GM19395 (cell line): Measurements from ENCODE around the gene LILRA2.
"Not testable (repeated sequence)": the region's sequence is repeated elsewhere in the genome, so short reads cannot be mapped to it uniquely, and the experiment has no call there.

Experiments used
- ATAC-seq: cut with Tn5 transposase; IDR thresholded peaks from one replicate; pipeline ENCODE4 v1.9.1; 2021; ENCODE audit warnings: mild to moderate bottlenecking, moderate library complexity; ENCODE audit not compliant: unreplicated experiment

The LILRA2 gene

DNA sequence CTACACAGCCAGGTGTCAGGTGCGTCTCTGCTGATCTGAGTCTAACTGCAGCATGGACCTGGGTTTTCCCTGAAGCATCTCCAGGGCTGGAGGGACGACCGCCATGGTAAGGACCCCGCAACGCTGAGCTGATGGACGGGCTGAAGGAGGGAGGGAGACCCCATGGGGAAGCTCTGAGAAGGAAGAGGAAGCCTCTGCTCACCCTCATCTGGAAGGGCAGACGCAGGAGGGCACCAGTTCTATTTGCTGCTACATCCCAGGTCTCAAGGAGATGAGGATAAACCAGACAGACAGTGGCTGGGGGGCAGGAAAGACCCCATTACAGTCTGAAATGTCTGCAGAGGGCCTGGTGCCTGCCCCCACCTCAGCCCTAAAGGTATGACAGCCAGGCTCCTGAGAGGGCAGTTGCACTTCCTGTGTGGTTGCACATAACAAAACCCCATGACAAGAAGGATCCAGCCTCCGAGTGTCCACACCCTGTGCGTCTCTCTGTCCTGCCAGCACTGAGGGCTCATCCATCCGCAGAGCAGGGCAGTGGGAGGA, at the start of gene LILRA2:
TSS of gene LILRA2 (plus strand) at position 461 of the 543 bp plus-strand sequence. CDS start 89 bp downstream, outside the sequence.
- no peak for ATAC-seq

DNA sequence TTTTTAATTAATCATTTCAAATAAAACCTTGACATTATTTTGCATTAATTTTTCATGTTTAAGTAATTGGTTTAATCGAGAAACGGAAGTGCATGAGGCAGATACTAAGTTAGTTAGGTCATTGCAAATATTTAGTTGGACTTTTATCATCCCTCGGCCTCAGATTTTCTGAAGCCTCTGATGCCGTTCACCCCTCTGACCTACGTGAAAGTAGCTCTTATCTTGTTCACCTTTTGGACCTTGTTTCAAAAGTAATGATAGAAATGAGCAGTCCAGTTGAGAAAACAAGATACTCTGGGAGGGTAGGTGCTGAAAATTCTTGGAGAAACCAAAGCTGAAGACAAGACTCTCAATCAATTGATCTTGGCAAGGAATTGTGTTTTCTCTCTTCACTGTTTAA, 48.0 kb upstream of the LILRA2 start:
- no peak for ATAC-seq

DNA sequence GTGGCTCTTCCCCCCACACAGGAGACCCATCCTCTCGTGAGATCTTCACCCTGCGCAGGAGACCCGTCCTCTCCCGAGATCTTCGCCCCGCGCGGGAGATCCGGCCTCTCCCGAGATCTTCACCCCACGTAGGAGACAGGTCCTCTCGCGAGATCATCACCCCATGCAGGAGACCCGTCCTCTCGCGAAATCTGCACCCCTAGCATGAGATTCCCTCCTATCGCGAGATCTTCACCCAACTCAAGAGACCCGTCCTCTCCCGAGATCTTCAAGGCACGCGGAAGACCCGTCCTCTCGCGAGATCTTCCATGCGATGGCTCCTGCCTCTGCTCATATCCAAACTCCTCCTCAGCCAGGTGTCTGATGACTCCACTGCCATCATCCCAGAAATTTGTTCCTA, 46.6 kb upstream of the LILRA2 start:
- no peak for ATAC-seq

DNA sequence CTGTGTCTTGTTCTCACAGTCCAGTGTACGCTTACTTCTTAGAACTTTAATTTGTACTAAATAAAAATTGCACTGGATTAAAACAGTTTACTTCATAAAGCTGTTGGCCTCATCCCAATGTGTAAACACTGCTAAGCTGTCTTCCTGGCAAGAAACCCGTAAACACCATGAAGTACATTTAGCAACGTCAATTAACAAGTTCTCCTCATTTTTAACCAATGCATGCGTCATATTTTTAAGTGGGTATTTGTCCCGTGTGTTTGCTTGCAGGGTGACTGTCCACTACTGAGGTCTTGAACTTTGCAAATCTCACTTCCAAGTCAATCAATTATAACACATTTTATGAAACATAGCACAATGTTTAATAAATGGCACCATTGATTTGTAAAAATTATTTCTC, 42.7 kb upstream of the LILRA2 start:
- no peak for ATAC-seq

DNA sequence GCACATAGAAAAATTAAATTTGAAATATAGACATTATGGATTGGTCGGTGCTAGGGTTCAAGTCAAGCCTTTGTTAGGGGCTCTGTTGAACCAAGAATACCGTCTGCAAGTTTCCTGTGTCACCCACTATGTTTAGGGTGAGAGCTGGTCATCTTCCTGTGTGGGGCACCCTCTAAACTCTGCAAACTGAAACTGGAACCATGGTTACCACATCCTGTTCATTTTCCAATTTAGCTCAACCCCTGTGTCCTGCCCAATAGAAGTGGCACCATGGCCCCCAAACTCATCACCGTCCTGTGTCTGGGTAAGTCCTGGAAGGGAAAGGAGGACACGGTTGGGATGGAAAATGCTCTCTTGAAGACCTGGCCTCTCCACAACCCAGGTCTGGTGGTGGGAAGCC, 41.1 kb upstream of the LILRA2 start:
- no peak for ATAC-seq

DNA sequence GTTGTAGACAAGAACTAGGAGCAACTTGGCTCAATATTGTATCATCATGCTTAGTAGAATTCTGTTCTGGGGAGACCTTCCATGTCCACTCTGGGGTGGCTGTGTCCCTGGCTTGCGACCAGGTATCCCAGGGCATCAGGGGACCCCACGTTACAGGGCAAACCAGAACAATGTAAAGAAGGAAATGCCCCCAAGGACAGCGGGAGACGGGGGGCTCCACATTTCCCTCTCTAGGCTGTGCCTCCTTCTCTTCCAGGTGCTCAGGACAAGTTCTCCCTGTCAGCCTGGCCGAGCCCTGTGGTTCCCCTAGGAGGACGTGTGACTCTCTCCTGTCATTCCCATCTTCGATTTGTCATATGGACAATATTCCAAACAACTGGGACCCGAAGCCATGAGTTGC, 40.1 kb upstream of the LILRA2 start:
- no peak for ATAC-seq

DNA sequence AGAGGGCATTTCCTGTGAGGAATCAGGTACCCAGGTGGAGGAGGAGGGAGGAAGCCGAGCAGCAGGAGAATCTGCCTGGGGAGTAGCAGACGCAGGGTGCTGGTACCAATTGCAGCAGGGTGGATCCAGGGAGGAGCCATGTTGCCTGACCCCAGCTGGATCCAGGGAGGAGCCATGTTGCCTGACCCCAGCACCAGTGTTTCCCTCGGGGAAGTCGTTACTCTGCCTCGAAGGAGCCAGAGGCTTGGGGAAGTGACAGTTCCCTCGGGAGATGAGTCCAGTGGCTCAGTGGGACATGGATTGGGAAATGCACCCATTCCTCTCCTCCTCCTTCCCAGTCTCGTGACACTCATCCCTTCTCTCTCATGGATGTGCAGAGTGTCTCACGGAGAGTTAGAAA, 39.4 kb upstream of the LILRA2 start:
- no peak for ATAC-seq

DNA sequence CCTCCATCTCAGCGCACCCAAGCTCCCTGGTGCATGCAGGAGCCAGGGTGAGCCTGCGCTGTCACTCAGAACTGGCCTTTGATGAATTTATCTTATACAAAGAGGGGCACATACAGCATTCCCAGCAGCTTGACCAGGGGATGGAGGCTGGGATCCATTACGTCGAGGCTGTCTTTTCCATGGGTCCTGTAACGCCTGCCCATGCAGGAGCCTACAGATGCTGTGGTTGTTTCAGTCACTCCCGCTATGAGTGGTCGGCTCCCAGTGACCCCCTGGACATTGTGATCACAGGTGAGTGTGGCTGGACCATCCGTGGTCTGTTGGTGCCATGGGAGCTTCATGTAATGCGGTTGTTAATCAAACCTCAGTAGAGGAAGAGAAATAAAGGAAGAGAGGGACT, 38.0 kb upstream of the LILRA2 start:
- no peak for ATAC-seq

DNA sequence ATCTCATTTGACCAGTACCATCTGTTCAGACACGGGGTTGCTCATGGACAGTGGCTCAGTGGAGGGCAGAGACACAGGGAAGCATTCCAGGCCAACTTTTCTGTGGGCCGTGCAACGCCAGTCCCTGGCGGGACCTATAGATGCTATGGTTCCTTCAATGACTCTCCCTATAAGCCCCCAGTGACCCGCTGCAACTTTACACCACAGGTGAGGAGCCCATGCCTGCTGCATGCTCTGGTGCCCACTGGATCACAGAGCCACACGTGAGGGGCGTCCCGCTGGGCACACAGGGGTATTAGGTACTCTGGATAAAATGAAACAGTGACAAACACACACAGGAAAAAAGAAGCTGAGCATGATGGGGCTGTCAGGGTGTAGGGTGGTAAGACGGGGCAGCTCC, 36.6 kb upstream of the LILRA2 start:
- ATAC-seq, result no peak

DNA sequence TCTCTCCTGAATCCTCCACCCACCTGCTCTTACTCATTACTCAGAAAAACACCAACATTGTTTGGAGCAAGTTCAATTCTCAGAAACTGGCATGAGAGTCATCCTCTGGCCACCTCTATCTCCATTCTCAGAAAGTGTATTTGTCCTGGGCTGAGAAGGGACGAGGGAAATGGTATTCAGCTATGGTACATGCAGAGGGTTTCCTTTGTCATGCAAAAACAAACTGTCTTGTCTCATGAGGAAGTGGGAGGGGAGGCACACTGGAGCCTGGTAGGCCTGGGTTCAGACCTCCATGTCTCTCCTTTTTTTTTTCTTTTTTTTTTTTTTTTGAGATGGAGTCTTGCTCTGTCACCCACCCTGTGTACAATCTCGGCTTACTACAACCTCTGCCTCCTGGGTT, 31.9 kb upstream of the LILRA2 start:
- no peak for ATAC-seq

DNA sequence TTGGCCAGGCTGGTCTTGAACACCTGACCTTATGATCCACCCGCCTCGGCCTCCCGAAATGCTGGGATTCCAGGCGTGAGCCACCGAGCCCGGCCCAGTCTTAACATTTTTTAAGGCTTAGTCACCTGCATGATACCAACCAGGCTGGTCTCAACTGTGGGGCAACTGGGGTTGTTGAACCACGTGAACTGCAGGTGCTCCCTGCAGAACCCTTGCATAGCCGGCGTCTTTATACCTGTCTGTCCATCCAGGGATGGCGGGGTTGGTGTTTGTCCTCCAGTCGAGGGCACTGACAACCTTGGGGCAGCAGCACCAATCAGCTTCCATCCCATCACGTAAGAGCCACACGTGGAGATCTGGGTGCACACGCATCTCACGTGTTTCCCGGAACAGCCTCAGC, 24.8 kb upstream of the LILRA2 start:
- no peak for ATAC-seq

DNA sequence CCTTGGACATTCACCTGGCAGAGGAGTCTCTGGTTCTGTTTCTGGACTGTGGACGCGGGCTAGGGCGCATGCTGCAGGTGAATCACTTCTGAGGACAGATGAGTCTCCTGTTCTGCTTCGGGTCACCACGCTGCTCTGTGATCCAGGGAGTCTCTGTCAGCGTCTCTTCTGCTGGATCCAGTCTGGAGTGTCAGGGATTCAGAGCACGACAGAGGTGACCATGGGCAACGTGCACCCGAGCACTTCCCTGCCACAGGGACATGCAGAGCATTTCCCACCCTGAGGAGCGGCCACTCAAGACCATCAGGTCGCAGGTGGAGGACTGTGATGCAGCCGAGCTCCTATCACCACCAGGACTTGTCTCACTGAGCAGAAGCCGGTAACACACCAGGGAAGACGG, 24.4 kb upstream of the LILRA2 start:
- no peak for ATAC-seq

DNA sequence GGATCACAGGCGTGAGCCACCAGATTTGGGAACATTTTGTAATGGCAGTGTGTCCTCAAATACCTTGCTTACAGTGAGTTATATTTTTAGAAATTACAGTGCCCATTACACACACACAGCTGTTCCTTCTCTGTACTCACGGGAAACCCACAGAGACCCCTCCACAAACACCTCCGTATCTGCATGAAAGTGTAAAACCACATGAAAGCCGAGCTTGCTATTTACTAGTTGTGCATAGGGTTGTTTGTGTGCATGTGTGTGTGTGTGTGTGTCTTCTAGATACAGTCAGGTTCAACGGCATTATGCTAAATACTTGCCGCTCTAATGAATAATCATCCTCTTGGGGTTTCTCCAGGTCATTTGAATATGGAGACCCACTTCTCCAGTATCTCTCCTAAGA, 22.3 kb upstream of the LILRA2 start:
- ATAC-seq, result no peak

DNA sequence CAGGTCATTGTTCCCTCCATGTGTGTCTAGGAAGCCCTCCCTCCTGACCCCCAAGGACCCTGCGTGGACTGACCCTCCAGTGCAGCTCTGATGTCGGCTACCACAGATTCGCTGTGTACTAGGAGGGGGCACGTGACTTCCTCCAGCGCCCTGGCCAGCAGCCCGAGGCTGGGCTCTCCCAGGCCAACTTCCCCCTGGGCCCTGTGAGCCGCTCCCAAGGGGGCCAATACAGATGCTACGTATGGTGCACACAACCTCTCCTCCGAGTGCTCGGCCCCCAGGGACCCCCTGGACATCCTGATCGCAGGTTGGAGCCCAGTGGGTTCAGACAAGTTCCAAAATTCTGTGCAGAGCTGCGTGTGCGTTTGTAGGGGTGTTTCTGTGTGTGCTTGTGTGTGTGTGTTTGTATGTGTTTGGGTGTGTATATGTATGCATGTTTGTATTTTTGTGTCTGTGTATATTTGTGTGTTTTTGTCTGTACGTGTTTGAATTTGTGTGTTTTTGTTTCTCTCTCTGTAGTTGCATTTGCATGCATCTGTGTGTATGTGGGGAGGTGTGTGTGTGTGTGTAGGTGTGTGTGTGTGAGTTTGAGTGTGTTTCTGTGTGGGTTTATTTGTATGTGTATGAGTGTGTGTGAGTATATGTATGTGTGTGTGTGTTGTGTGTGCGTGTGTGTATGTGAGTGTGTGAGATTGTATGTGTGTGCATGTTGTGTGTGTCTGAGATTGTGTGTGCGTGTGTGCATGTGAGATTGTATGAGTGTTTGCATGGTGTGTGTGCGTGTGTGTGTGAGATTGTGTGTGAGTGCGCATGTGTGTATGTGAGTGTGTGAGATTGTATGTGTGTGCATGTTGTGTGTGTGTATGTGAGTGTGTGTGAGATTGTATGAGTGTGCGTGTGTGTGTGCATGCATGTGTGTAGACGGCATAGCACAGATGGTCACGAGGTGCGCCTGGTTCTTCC, 21.4 kb upstream of the LILRA2 start:
- no peak for ATAC-seq

DNA sequence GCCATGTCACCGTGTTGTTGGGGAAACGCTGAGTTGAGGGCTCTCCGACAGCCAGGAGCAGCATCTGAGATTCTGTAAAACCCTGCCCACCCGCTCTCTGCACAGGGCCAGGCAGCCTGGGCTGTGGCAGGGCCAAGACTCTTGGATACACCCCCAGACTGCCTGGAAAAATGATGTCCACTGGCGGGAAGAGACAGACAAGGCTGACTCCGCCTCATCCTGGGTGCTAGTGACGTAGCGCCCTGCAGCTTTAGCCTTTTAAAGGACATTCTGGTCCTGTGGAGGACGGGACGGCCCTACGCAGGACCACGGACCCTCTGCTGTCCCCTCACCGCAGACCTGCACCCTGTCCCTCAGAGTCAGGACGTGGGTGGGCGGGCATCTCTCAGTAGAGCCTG, 20.7 kb upstream of the LILRA2 start:
- ATAC-seq, result no peak

DNA sequence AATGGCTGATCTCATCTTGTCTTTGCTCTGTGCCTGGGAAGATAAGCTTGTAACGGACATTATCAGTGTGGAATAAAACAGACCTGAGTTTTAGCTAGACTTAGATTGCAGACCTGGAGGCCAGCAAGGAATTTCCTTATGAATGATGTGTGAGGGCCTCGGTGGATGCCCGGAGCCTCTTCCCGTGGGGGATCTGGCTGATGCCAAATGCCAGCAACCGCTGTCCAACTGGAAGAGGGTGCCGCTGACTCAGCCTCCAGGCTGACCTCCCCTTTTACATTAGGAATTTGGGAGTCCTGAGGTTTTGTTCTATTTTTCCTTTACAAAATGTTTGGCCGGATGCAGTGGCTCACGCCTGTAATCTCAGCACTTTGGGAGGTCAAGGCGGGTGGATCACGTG, 19.6 kb upstream of the LILRA2 start:
- ATAC-seq, result no peak

DNA sequence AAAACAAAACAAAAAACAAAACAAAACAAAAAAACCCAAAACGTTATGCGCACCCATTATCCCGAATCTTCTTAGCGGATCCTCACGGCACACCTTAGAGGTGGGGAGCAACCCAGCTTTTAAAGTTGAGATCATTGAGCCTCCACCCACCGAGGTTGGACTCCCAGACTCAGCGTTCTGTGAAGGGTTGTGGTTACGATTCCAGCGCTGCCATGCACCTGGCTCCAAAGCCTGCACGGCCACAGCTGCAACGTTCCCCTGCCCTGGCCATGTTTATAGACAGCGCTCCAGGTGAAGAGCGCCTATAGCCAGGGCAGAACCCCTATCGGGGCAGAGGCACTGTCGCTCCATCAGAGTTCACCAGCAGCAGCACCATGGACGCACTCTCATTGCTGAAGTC, 18.7 kb upstream of the LILRA2 start:
- no peak for ATAC-seq

DNA sequence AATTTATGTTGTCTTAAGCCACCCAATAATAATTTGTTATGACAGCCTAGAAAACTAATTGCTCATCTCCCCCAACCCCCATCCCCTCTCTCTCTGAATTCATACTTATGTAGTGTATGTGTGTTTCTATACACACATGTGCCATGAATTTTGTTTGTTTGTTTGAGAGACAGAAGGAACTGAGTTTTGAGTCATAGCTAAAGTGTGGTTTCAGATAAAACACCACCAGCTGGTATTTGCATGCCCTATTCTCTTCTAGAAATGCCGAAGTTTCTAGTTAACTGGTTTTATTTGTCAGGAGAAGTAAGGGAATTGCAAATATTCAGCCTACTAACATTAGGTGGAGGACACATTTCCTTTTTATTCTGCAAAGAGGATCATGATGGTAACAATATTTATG, 17.4 kb upstream of the LILRA2 start:
- ATAC-seq, result no peak

DNA sequence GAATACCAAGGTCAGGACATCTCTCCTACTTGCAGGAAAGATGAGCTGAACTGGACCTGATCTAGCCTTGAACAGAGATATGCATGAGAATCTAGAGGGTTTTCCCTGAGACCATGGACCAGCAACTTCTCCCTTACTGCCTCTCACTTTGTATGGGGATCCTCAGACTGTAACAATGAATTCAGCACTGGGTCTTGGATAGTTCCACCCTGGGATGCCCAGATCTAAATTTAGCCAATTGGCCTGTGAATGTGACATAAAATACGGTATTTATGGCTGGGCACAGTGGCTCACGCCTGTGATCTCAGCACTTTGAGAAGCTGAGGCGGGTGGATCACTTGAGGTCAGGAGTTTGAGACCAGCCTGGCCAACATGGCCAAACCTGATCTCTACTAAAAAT, 15.3 kb upstream of the LILRA2 start:
- ATAC-seq, result no peak

DNA sequence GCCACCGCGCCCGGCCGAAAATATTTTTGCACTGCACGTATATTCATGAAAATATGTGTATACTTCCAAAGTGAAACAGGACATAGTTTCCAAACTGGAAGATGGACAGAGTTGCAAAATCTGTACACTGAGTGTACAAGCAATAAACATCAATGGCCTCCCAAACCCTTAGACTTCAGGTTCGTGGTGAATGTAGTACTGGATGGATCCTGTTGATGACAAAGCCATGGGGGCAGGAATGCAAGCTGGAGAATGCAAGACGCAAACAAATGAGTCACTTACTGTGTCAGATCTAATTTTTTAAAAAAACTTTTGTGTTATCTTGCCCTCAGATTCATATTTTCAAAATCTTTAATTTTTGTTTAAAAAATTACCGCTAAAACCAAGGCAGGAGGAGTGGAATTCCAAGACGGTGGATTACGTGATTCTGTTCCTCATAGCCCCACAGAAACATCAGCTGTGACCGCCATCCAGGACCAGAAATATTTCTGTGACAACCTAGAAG, 12.7 kb upstream of the LILRA2 start:
- no peak for ATAC-seq

DNA sequence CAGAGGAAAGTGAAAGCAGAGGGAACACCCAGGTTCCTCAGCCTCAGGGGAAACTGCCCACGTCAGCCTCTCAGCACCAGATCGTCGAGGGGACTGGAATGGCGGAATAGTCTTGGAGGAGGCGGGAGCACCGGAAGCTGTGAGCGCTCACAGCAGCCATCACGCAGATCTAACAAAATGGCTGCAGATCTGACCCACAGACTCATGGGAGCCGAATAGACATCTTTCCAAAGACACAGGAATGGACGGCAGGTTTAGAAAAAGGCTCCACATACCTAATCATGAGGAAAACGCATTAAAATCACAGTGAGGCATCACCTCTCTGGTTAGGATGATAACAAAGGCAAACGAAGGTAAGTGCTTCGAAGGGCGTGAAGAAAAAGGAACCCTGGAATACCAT, 11.8 kb upstream of the LILRA2 start:
- no peak for ATAC-seq

DNA sequence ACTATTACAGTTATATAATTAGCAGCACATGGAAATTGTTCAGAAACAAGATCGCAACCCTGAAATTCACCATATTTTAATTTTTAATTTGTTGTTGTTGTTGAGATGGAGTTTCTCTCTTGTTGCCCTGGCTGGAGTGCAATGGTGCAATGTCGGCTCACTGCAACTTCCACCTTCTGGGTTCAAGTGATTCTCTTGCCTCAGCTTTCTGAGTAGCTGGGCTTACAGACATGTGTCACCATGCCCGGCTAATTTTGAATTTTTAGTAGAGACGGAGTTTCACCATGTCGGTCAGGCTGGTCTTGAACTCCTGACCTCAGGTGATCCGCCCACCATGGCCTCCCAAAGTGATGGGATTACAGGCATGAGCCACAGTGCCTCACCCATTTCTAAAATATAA, 10.4 kb upstream of the LILRA2 start:
- ATAC-seq, result not testable (repeated sequence)
